HEK293 (cell line): Measurements from ENCODE around the gene NLGN1.

Experiments
- ZBTB21 ChIP-seq: fragments of 450-650 bp; formaldehyde crosslinking; IDR thresholded peaks from 2 replicates; pipeline ENCODE4 v1.5.1; 2017; ENCODE audit warnings: missing biosample characterization, missing genetic modification characterization
- ZNF10 ChIP-seq: fragments of 450-650 bp; formaldehyde crosslinking; IDR thresholded peaks from 2 replicates; pipeline ENCODE4 v1.5.1; 2017; ENCODE audit warnings: missing biosample characterization, missing genetic modification characterization
- ZNF121 ChIP-seq: fragments of 450-650 bp; formaldehyde crosslinking; IDR thresholded peaks from 2 replicates; pipeline ENCODE4 v1.5.1; 2016; ENCODE audit warnings: missing biosample characterization, missing genetic modification characterization
- ZNF274 ChIP-seq, 2 experiments: fragments of 200-500 bp in 1 of 2; fragments of 450-650 bp in 1 of 2; sonication (Bioruptor generic) in 1 of 2; formaldehyde crosslinking in 1 of 2; IDR thresholded peaks; 2 replicates each; pipeline versions ENCODE4 v1.5.1 to v1.6.1; 2014 to 2016; ENCODE audit warnings: borderline replicate concordance in 1 of 2, inconsistent platforms in 1 of 2, low read length in 1 of 2, missing biosample characterization in 1 of 2, missing genetic modification characterization in 1 of 2
- ZNF510 ChIP-seq: fragments of 450-650 bp; formaldehyde crosslinking; IDR thresholded peaks from 2 replicates; pipeline ENCODE4 v1.5.1; 2018; ENCODE audit warnings: mild to moderate bottlenecking, missing genetic modification characterization, missing biosample characterization; ENCODE audit not compliant: insufficient replicate concordance
- ZNF843 ChIP-seq: fragments of 450-650 bp; formaldehyde crosslinking; IDR thresholded peaks from 2 replicates; pipeline ENCODE4 v1.5.1; 2016; ENCODE audit warnings: missing biosample characterization, missing genetic modification characterization
- ZSCAN16 ChIP-seq: fragments of 450-650 bp; formaldehyde crosslinking; IDR thresholded peaks from 2 replicates; pipeline ENCODE4 v1.5.1; 2016; ENCODE audit warnings: missing biosample characterization, missing genetic modification characterization
- TF ChIP-seq, protein P1 (sequence below): fragments of 450-650 bp; formaldehyde crosslinking; IDR thresholded peaks from 2 replicates; pipeline ENCODE4 v1.5.1; 2016; ENCODE audit warnings: missing biosample characterization, missing genetic modification characterization
- TF ChIP-seq, protein P2 (sequence below): fragments of 450-650 bp; formaldehyde crosslinking; IDR thresholded peaks from 2 replicates; pipeline ENCODE4; 2016; ENCODE audit warnings: missing biosample characterization, missing genetic modification characterization
- TF ChIP-seq, protein P3 (sequence below): fragments of 450-650 bp; formaldehyde crosslinking; IDR thresholded peaks from 2 replicates; pipeline ENCODE4 v1.5.1; 2016; ENCODE audit warnings: missing biosample characterization, missing genetic modification characterization

GRCh38 chr3:173531602-173532001 lies 134.1 kb downstream of the NLGN1 start:
- TF ChIP-seq, protein P1, sequence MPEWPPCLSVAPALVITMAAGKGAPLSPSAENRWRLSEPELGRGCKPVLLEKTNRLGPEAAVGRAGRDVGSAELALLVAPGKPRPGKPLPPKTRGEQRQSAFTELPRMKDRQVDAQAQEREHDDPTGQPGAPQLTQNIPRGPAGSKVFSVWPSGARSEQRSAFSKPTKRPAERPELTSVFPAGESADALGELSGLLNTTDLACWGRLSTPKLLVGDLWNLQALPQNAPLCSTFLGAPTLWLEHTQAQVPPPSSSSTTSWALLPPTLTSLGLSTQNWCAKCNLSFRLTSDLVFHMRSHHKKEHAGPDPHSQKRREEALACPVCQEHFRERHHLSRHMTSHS, result no peak
- TF ChIP-seq ZSCAN16, result no peak
- TF ChIP-seq, protein P2, sequence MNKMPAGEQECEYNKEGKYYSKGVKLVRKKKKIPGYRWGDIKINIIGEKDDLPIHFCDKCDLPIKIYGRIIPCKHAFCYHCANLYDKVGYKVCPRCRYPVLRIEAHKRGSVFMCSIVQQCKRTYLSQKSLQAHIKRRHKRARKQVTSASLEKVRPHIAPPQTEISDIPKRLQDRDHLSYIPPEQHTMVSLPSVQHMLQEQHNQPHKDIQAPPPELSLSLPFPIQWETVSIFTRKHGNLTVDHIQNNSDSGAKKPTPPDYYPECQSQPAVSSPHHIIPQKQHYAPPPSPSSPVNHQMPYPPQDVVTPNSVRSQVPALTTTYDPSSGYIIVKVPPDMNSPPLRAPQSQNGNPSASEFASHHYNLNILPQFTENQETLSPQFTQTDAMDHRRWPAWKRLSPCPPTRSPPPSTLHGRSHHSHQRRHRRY (tag by site-specific recombination), result no peak
- TF ChIP-seq ZNF510 (tag by site-specific recombination), result no peak
- TF ChIP-seq ZBTB21 (tag by site-specific recombination), result no peak
- TF ChIP-seq ZNF274 (IDR thresholded peaks at IDR 0.05; ENCODE audit: low read length), result no peak
- no peak for TF ChIP-seq ZNF274 (tag by site-specific recombination; IDR thresholded peaks at IDR 0.05; ENCODE audit: borderline replicate concordance)
- TF ChIP-seq, protein P3, sequence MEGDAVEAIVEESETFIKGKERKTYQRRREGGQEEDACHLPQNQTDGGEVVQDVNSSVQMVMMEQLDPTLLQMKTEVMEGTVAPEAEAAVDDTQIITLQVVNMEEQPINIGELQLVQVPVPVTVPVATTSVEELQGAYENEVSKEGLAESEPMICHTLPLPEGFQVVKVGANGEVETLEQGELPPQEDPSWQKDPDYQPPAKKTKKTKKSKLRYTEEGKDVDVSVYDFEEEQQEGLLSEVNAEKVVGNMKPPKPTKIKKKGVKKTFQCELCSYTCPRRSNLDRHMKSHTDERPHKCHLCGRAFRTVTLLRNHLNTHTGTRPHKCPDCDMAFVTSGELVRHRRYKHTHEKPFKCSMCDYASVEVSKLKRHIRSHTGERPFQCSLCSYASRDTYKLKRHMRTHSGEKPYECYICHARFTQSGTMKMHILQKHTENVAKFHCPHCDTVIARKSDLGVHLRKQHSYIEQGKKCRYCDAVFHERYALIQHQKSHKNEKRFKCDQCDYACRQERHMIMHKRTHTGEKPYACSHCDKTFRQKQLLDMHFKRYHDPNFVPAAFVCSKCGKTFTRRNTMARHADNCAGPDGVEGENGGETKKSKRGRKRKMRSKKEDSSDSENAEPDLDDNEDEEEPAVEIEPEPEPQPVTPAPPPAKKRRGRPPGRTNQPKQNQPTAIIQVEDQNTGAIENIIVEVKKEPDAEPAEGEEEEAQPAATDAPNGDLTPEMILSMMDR, result no peak
- no peak for TF ChIP-seq ZNF843 (tag by site-specific recombination)
- no peak for TF ChIP-seq ZNF121 (tag by site-specific recombination)
- no peak for TF ChIP-seq ZNF10 (tag by site-specific recombination)
